ENCODE measurements around the gene DMXL2.

The DMXL2 gene

DNA sequence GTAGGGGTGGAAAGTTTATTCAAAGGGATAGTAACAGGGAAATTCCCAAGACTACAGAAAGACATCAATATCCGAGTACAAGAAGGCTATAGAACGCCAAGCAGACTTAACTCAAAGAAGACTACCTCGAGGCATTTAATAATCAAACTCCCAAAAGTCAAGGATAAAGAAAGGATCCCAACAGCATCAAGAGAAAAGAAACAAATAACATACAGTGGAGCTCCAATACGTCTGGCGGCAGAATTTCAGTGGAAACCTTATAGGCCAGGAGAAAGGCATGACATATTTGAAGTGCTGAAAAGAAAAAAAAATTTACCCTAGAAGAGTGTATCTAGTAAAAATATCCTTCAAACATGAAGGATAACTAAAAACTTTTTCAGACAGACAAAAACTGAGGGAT, 95.6 kb downstream of the DMXL2 start:
- CTCF ChIA-PET: interaction anchor here (1.1 to 1.9 kb wide), 2 partner anchors 10 to 15 kb away, joined by 3 to 6 read pairs; no protein-coding TSS in a partner anchor
- POLR2A ChIA-PET: no interaction called here
- DNase-seq (ENCODE audit: extremely low spot score): no peak
- TF ChIP-seq CTCF (IDR thresholded peaks at IDR 0.05; ENCODE audit: control extremely low read depth, extremely low read depth, low read depth, missing control alignments): no peak

- CTCF ChIA-PET: interaction anchor here (1.1 to 1.7 kb wide), 2 partner anchors 9 to 12 kb away, joined by 3 to 8 read pairs; no protein-coding TSS in a partner anchor
- POLR2A ChIA-PET: no interaction called here
- DNase-seq (ENCODE audit: extremely low spot score): no peak
- no peak for TF ChIP-seq CTCF (IDR thresholded peaks at IDR 0.05; ENCODE audit: control extremely low read depth, extremely low read depth, low read depth, missing control alignments)
Measured at GRCh38 chr15:51524376-51524775, 98.2 kb downstream of the DMXL2 start.

DNA sequence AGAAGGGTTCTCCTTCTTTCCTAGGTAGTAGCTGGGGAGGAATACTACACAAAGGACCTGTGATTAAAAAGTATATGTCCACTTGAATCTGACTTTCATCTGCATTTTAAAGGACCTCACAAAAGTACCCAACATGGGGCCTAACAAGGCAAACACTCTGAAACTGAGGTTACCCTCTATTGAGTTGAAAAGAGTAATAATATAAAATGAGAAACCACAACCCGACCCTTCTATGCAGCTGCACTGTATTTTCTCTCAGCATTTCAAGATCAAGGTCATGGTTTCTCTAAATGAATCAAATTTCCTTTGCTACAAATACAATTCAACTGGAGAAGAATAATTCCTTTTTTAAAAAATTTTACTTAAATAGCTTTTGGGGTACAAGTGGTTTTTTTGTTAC, 106.3 kb downstream of the DMXL2 start:
- ChIA-PET CTCF (interaction anchor here (1.5 kb wide), 1 partner anchor 9 kb away, joined by 5 read pairs; no protein-coding TSS in a partner anchor), POLR2A (no interaction called here)
- no peak for DNase-seq (ENCODE audit: extremely low spot score)
- TF ChIP-seq CTCF (IDR thresholded peaks at IDR 0.05; ENCODE audit: control extremely low read depth, extremely low read depth, low read depth, missing control alignments): no peak

GRCh38 chr15:51505251-51505650, 117.3 kb downstream of the DMXL2 start:
- no peak for DNase-seq (ENCODE audit: extremely low spot score)
- CTCF ChIA-PET: no interaction called here
- POLR2A ChIA-PET: no interaction called here
- TF ChIP-seq CTCF (IDR thresholded peaks at IDR 0.05; ENCODE audit: control extremely low read depth, extremely low read depth, low read depth, missing control alignments): no peak

GRCh38 chr15:51503003-51503402, 119.6 kb downstream of the DMXL2 start:
- POLR2A ChIA-PET: no interaction called here
- CTCF ChIA-PET: interaction anchor here (0.8 to 2.1 kb wide), 5 partner anchors 9 to 340 kb away, joined by 3 to 11 read pairs (median 3); no protein-coding TSS in a partner anchor

GRCh38 chr15:51499379-51499976, 123.1 kb downstream of the DMXL2 start:
- ChIA-PET CTCF (interaction anchor here (0.6 to 2.8 kb wide), 22 partner anchors 8 to 337 kb away, joined by 3 to 16 read pairs (median 5); no protein-coding TSS in a partner anchor), POLR2A (no interaction called here)
- peak; percentile 52 for DNase-seq (ENCODE audit: extremely low spot score)
- peak; percentile 61 for TF ChIP-seq CTCF (IDR thresholded peaks at IDR 0.05; ENCODE audit: control extremely low read depth, extremely low read depth, low read depth, missing control alignments)

More at GRCh38 chr15:51503003-51503402, 119.6 kb downstream of the DMXL2 start:
- no peak for TF ChIP-seq CTCF (IDR thresholded peaks at IDR 0.05; ENCODE audit: control extremely low read depth, extremely low read depth, low read depth, missing control alignments)
- DNase-seq (ENCODE audit: extremely low spot score): no peak
